ENCODE data around the gene CRNKL1. TPM values are rescaled to one million over a fixed set of nuclear protein-coding genes. Genes with fewer than 3 reads are reported as not detected.

The CRNKL1 gene
- total and polyA plus RNA-seq, 2 of the 4 experiments (the other 2 are of a cell fraction): 7.4 to 20.1 TPM

- no peak overlapping the region for H3K9ac ChIP-seq (ENCODE audit: low read depth, low read length)
- peaks cover 5% of the 10 kb centered on the region; the same call in 1 of the 2 replicates for H3K9me1 ChIP-seq (ENCODE audit: insufficient read depth, low read length)
- H2AK9ac ChIP-seq (replicated peaks; ENCODE audit: low read depth, low read length, poor library complexity): no peak overlapping the region
- H3K4me1 ChIP-seq (ENCODE audit: control insufficient read depth, insufficient read depth, low read length): peaks cover 22% of the 10 kb centered on the region
- BruUV-seq (replicated peaks): no TSS peak
- no peaks in the 10 kb centered on the region for H3K27me3 ChIP-seq (ENCODE audit: control insufficient read depth, insufficient read depth, low read length)
- no peak overlapping the region for H3K14ac ChIP-seq (replicated peaks; ENCODE audit: low read depth, low read length)
- H3K4ac ChIP-seq (ENCODE audit: low read depth, low read length): no peak overlapping the region
- TF ChIP-seq CTCF (conservative IDR thresholded peaks at IDR 0.05; ENCODE audit: low read depth, low read length) (no peak), SMC3 (IDR thresholded peaks at IDR 0.05; ENCODE audit: low read depth, low read length) (no peak), BHLHE40 (IDR thresholded peaks at IDR 0.05; ENCODE audit: low read depth, low read length) (no peak), MAFK (IDR thresholded peaks at IDR 0.05; ENCODE audit: low read depth, low read length) (no peak), RAD21 (IDR thresholded peaks at IDR 0.05; ENCODE audit: low read length) (no peak), NFE2L2 (IDR thresholded peaks at IDR 0.05; ENCODE audit: low read depth, low read length) (no peak), FOS (IDR thresholded peaks at IDR 0.05; ENCODE audit: low read depth, low read length) (no peak), MXI1 (IDR thresholded peaks at IDR 0.05; ENCODE audit: borderline replicate concordance, low read depth, low read length) (no peak), CEBPB (IDR thresholded peaks at IDR 0.05; ENCODE audit: low read depth, low read length) (no peak), CHD1 (IDR thresholded peaks at IDR 0.05; ENCODE audit: low read depth, low read length) (no peak), USF2 (IDR thresholded peaks at IDR 0.05; ENCODE audit: low read depth, low read length) (no peak), RFX5 (IDR thresholded peaks at IDR 0.05; ENCODE audit: low read depth, low read length) (no peak), RCOR1 (IDR thresholded peaks at IDR 0.05; ENCODE audit: insufficient replicate concordance, low read length) (no peak), MAZ (IDR thresholded peaks at IDR 0.05; ENCODE audit: borderline replicate concordance, low read depth, low read length) (no peak), POLR2A (IDR thresholded peaks at IDR 0.05; ENCODE audit: low read depth, low read length) (no peak), ELK1 (IDR thresholded peaks at IDR 0.05; ENCODE audit: borderline replicate concordance, low read depth, low read length) (no peak)
- intact Hi-C loops (cut with micrococcal nuclease) (no loop called here), in situ Hi-C loops (cut with MboI; ENCODE audit: low sequenced_read_pairs) (loop anchor here (5.0 kb wide), 1 partner anchor 304 kb away; no protein-coding TSS in a partner anchor), dilution Hi-C loops (cut with HindIII; ENCODE audit: low sequenced_read_pairs, unreplicated experiment) (no loop called here)
- no peak overlapping the region for H4K8ac ChIP-seq (ENCODE audit: low read depth in 2 of 2, low read length in 2 of 2)
- H4K91ac ChIP-seq (ENCODE audit: insufficient read depth, low read depth, low read length): no peak overlapping the region
- no peak overlapping the region for H2BK20ac ChIP-seq (ENCODE audit: low read depth, low read length)
- H4K5ac ChIP-seq (ENCODE audit: low read depth, low read length): no peak overlapping the region
- ATAC-seq (ENCODE audit: low read depth) (no peak), DNase-seq (no peak)
- no peak overlapping the region for H2BK15ac ChIP-seq (ENCODE audit: low read depth, low read length)
- peak overlapping the region; percentile 17; the same call in 1 of the 2 replicates for H3K27ac ChIP-seq (ENCODE audit: insufficient read depth, low read length)
- POLR2A ChIA-PET (ENCODE audit: unreplicated experiment): no interaction called here
- H2BK5ac ChIP-seq (ENCODE audit: low read depth, low read length, poor library complexity, severe bottlenecking): no peak overlapping the region
- no peak overlapping the region for H3K23ac ChIP-seq (ENCODE audit: low read depth, low read length)
- H3K36me3 ChIP-seq (ENCODE audit: control insufficient read depth, insufficient read depth, low read length): peaks cover 50% of the 10 kb centered on the region
- H3K18ac ChIP-seq (ENCODE audit: low read depth, low read length): no peak overlapping the region
- no peak overlapping the region for H3K4me3 ChIP-seq (ENCODE audit: insufficient read depth, low read depth, low read length)
- H2AK5ac ChIP-seq (ENCODE audit: low read depth, low read length): no peak overlapping the region
- no peak overlapping the region for H2AFZ ChIP-seq (replicated peaks; ENCODE audit: low read length, poor library complexity)
- H3K9me3 ChIP-seq (ENCODE audit: control insufficient read depth, insufficient read depth, low read length): no peaks in the 10 kb centered on the region
- CTCF ChIA-PET: no interaction called here
- H3K56ac ChIP-seq (ENCODE audit: extremely low read depth, insufficient read depth, low read length): no peak overlapping the region
- no peak overlapping the region for H2BK120ac ChIP-seq (ENCODE audit: low read depth, low read length)
- H4K20me1 ChIP-seq (ENCODE audit: insufficient read depth, low read length): peaks cover 60% of the 10 kb centered on the region
- no peak overlapping the region for H3K4me2 ChIP-seq (ENCODE audit: low read depth, low read length)
- H3K79me1 ChIP-seq (ENCODE audit: low read depth in 1 of 2, low read length in 2 of 2): peaks cover 41 to 69% of the 10 kb centered on the region in 2 experiments
- WGBS, 2 experiments (ENCODE audit: extremely low coverage in 2 of 2, insufficient read length in 1 of 2): 100% methylated on average over 1 of the region's 8 CpGs; no CpG with 5 or more reads in 1 of the 2 experiments
Measured at GRCh38 chr20:19996222-19996621, 56.0 kb downstream of the CRNKL1 start.
